OCI-LY1 (cell line): ENCODE results near the gene STX5.

Experiments
- H2AFZ ChIP-seq: fragments of 200-600 bp; sonication (generic), shearing (Covaris generic); 2 replicates; pipeline ENCODE4 v1.6.0; 2014; ENCODE audit warnings: antibody characterized with exemption, mild to moderate bottlenecking, low read length
- H3F3A ChIP-seq: fragments of 200-600 bp; sonication (generic), shearing (Covaris generic); 2 replicates; pipeline ENCODE4 v1.6.0; 2014; ENCODE audit warnings: mild to moderate bottlenecking, antibody characterized with exemption, low read length, moderate library complexity; ENCODE audit not compliant: insufficient read depth
- H3K27ac ChIP-seq: fragments of 200-600 bp; sonication (generic); 2 replicates; pipeline ENCODE4 v1.5.1; 2014; ENCODE audit warnings: low read length, mixed run types, mild to moderate bottlenecking, low read depth; ENCODE audit not compliant: poor library complexity, severe bottlenecking
- H3K27me3 ChIP-seq: fragments of 200-600 bp; sonication (generic); 2 replicates; pipeline ENCODE4 v1.6.0; 2014; ENCODE audit warnings: antibody characterized with exemption, mild to moderate bottlenecking, low read length, moderate library complexity; ENCODE audit not compliant: insufficient read depth
- H3K36me3 ChIP-seq: fragments of 200-600 bp; sonication (generic); 2 replicates; pipeline ENCODE4 v1.6.1; 2014; ENCODE audit warnings: mild to moderate bottlenecking, antibody characterized with exemption, low read length, moderate library complexity, mixed read lengths; ENCODE audit not compliant: insufficient read depth
- H3K4me1 ChIP-seq: fragments of 200-600 bp; sonication (generic); 2 replicates; pipeline ENCODE4 v1.5.1; 2014; ENCODE audit warnings: mild to moderate bottlenecking, low read length, moderate library complexity; ENCODE audit not compliant: insufficient read depth, severe bottlenecking
- H3K4me2 ChIP-seq: fragments of 200-600 bp; sonication (generic), shearing (Covaris generic); 2 replicates; pipeline ENCODE4 v1.6.1; 2014; ENCODE audit warnings: low read length
- H3K4me3 ChIP-seq: fragments of 200-600 bp; sonication (generic); 2 replicates; pipeline ENCODE4 v1.5.1; 2014; ENCODE audit warnings: low read length, low read depth, mild to moderate bottlenecking, mixed read lengths; ENCODE audit not compliant: poor library complexity, severe bottlenecking
- H3K79me2 ChIP-seq: fragments of 200-600 bp; shearing (Covaris generic); 2 replicates; pipeline ENCODE4 v1.6.1; 2016; ENCODE audit warnings: mixed run types, low read length, mixed read lengths; ENCODE audit not compliant: insufficient read depth
- H3K9ac ChIP-seq: fragments of 200-600 bp; sonication (generic), shearing (Covaris generic); 2 replicates; pipeline ENCODE4 v1.6.1; 2014; ENCODE audit warnings: mild to moderate bottlenecking, low read length, mixed read lengths
- H3K9me2 ChIP-seq: fragments of 200-600 bp; sonication (generic), shearing (Covaris generic); 2 replicates; pipeline ENCODE4 v1.6.1; 2014; ENCODE audit warnings: low read depth, mild to moderate bottlenecking, low read length, mixed read lengths
- H3K9me3 ChIP-seq: fragments of 200-600 bp; shearing (Covaris generic); 2 replicates; pipeline ENCODE4 v1.6.1; 2014; ENCODE audit warnings: low read length, mixed read lengths
- H4K20me1 ChIP-seq: fragments of 200-600 bp; sonication (generic), shearing (Covaris generic); 2 replicates; pipeline ENCODE4 v1.6.0; 2016; ENCODE audit warnings: mild to moderate bottlenecking, low read length; ENCODE audit not compliant: insufficient read depth
- CTCF ChIP-seq: fragments of 200-600 bp; sonication (generic), shearing (Covaris generic); IDR thresholded peaks from 2 replicates; pipeline ENCODE4 v1.5.1; 2017; ENCODE audit warnings: mild to moderate bottlenecking, antibody characterized with exemption, low read length, moderate library complexity, mixed read lengths
- EZH2 ChIP-seq: fragments of 200-600 bp; sonication (generic), shearing (Covaris generic); IDR thresholded peaks from 2 replicates; pipeline ENCODE4 v1.8.0; 2017; ENCODE audit warnings: borderline replicate concordance, mixed run types, mild to moderate bottlenecking, antibody characterized with exemption, low read length, moderate library complexity, mixed read lengths

STX5 gene

GRCh38 chr11:62857541-62857982 is 25.7 kb upstream of the STX5 start:
- TF ChIP-seq CTCF (no peak), EZH2 (no peak)
- H3K9me2 ChIP-seq: no peaks in the 10 kb centered on the region
- H3K36me3 ChIP-seq: peaks cover 41% of the 10 kb centered on the region
- no peaks in the 10 kb centered on the region for H3K9me3 ChIP-seq
- peak overlapping the region; percentile 83 for H3K27ac ChIP-seq
- H4K20me1 ChIP-seq: no peaks in the 10 kb centered on the region
- peak overlapping the region; percentile 100 for H3K4me3 ChIP-seq
- H3K9ac ChIP-seq: peak overlapping the region; percentile 97
- H3K27me3 ChIP-seq: no peaks in the 10 kb centered on the region
- H3K79me2 ChIP-seq: peaks cover 47% of the 10 kb centered on the region
- peak overlapping the region; percentile 76 for H3K4me2 ChIP-seq
- H3F3A ChIP-seq: peaks cover 29% of the 10 kb centered on the region
- H3K4me1 ChIP-seq: peaks cover 73% of the 10 kb centered on the region
- no peak overlapping the region for H2AFZ ChIP-seq

DNA sequence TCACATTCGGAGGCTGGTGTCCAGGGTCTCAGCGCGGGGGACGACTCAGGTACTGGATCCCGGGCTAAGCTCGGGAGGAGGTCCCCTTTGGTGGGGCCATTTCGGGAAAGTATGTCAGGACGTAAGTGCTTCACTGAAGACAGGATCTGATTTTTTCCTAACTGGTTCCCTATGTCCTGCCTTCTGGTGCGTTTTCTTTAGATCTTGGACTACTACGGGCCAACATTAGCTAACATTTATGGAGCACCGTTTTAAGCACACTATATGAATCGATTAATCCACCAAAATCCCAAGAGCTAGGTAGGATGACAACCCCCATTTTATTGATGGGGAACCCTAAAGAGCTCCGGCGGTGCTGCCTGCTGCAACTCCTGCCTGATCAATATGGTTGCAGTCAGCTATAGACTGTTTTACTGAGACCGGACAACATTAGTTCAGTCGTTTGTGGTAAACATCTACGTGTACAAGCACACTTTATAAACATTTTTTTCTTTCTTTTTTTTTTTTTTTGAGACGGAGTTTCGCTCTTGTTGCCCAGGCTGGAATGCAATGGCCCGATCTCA is 24.6 kb upstream of the STX5 start:
- TF ChIP-seq CTCF (no peak), EZH2 (no peak)
- Histone ChIP-seq H4K20me1 (no peaks in the 10 kb centered on the region), H3F3A (peaks cover 40% of the 10 kb centered on the region), H3K27ac (peak overlapping the region; percentile 83), H3K9me3 (no peaks in the 10 kb centered on the region), H3K79me2 (peaks cover 42% of the 10 kb centered on the region), H3K27me3 (no peaks in the 10 kb centered on the region), H3K4me1 (peaks cover 61% of the 10 kb centered on the region), H3K9me2 (no peaks in the 10 kb centered on the region), H3K9ac (peak overlapping the region; percentile 97), H3K4me2 (peak overlapping the region; percentile 76), H3K36me3 (peaks cover 53% of the 10 kb centered on the region), H2AFZ (no peak overlapping the region), H3K4me3 (peak overlapping the region; percentile 100)

DNA sequence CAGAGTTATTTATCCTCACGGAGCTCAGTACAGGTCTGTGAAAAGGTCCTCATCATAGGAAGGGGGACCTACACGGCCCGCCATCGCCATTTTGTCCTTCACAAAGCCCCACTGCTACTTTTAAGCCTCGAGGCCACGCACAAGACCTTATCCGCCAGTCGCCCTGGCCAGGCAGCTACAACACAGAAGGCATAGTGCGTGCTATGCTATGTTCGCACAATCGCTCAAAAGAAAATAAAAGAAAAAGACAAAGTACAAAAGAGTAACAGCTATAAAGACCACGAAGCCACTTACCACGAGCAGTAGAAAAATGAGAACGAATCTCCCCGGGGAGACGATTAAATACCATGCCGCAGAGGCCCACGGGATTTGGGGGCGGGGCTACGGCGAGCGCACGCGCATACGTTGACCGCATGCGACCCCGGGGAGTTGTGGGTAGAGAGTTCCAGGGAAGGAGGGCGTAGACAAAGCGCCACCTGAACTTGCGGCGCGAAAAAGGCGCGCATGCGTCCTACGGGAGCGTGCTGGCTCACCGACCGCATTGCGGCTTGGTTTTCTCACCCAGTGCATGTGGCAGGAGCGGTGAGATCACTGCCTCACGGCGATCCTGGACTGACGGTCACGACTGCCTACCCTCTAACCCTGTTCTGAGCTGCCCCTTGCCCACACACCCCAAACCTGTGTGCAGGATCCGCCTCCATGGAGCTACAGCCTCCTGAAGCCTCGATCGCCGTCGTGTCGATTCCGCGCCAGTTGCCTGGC is 23.9 kb upstream of the STX5 start:
- Histone ChIP-seq H3F3A (peaks cover 44% of the 10 kb centered on the region), H3K27ac (peak overlapping the region; percentile 92), H4K20me1 (no peaks in the 10 kb centered on the region), H3K4me3 (peak overlapping the region; percentile 100), H3K9me2 (no peaks in the 10 kb centered on the region), H3K9me3 (no peaks in the 10 kb centered on the region), H2AFZ (no peak overlapping the region), H3K27me3 (no peaks in the 10 kb centered on the region), H3K79me2 (peaks cover 42% of the 10 kb centered on the region), H3K9ac (peak overlapping the region; percentile 100), H3K36me3 (peaks cover 55% of the 10 kb centered on the region), H3K4me1 (peaks cover 55% of the 10 kb centered on the region), H3K4me2 (peak overlapping the region; percentile 95)
- TF ChIP-seq CTCF (no peak), EZH2 (no peak)
